ENCODE results near the gene KCTD6.

KCTD6 gene

DNA sequence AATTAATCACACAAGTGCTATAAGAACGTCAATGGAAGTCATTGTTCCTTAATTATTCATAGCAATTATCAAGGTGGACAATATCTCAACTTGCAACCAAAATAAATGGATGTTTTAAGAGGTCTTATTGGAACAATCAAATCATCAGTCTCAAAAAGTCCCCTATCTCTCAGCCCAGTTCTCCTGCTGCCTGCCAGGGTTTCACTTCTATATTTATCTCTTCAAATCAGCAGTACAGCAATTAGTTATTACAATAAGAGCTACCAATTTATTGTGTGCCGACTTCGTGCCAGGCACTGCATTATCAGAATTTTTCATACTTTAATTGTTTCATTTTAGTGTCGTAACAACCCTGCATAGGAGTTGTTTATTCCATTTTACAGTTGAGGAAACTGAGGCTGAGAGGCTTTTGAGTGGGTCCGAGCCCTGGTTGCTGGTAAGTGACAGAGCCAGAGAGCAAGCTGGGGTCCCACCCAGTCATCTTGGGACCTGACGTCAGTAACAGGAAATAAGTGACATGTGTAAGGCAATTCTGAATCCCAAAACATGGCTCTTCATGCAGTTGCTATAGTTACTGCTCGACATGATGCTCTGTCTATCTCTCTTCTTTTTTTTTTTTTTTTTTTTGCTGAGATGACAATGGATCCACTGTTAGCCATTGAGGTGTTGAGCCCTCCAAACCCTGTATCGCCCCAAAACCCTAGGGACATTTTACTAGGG lies 8.8 kb upstream of the KCTD6 start:
- ATAC-seq: no peak
- TF ChIP-seq ESRRG (CRISPR knock-in tag; IDR thresholded peaks at IDR 0.05) (no peak), CSDC2 (CRISPR knock-in tag; IDR thresholded peaks at IDR 0.05) (no peak), BACH2 (CRISPR knock-in tag; IDR thresholded peaks at IDR 0.05; ENCODE audit: borderline replicate concordance) (no peak), TOX (CRISPR knock-in tag; IDR thresholded peaks at IDR 0.05; ENCODE audit: borderline replicate concordance) (no peak), ZNF8 (CRISPR knock-in tag; IDR thresholded peaks at IDR 0.05) (no peak), ZFP3 (CRISPR knock-in tag; IDR thresholded peaks at IDR 0.05) (no peak), TCF4 (CRISPR knock-in tag; IDR thresholded peaks at IDR 0.05; ENCODE audit: borderline replicate concordance) (no peak), ZNF565 (CRISPR knock-in tag; conservative IDR thresholded peaks at IDR 0.05; ENCODE audit: low read depth) (no peak), ZC3H10 (CRISPR knock-in tag; IDR thresholded peaks at IDR 0.05) (no peak)
- TF ChIP-seq, protein P1, sequence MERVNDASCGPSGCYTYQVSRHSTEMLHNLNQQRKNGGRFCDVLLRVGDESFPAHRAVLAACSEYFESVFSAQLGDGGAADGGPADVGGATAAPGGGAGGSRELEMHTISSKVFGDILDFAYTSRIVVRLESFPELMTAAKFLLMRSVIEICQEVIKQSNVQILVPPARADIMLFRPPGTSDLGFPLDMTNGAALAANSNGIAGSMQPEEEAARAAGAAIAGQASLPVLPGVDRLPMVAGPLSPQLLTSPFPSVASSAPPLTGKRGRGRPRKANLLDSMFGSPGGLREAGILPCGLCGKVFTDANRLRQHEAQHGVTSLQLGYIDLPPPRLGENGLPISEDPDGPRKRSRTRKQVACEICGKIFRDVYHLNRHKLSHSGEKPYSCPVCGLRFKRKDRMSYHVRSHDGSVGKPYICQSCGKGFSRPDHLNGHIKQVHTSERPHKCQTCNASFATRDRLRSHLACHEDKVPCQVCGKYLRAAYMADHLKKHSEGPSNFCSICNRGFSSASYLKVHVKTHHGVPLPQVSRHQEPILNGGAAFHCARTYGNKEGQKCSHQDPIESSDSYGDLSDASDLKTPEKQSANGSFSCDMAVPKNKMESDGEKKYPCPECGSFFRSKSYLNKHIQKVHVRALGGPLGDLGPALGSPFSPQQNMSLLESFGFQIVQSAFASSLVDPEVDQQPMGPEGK (CRISPR knock-in tag; IDR thresholded peaks at IDR 0.05; ENCODE audit: borderline replicate concordance): no peak
- TF ChIP-seq, protein P2, sequence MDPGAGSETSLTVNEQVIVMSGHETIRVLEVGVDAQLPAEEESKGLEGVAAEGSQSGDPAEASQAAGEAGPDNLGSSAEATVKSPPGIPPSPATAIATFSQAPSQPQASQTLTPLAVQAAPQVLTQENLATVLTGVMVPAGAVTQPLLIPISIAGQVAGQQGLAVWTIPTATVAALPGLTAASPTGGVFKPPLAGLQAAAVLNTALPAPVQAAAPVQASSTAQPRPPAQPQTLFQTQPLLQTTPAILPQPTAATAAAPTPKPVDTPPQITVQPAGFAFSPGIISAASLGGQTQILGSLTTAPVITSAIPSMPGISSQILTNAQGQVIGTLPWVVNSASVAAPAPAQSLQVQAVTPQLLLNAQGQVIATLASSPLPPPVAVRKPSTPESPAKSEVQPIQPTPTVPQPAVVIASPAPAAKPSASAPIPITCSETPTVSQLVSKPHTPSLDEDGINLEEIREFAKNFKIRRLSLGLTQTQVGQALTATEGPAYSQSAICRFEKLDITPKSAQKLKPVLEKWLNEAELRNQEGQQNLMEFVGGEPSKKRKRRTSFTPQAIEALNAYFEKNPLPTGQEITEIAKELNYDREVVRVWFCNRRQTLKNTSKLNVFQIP (CRISPR knock-in tag; IDR thresholded peaks at IDR 0.05; ENCODE audit: borderline replicate concordance, low read depth): no peak

DNA sequence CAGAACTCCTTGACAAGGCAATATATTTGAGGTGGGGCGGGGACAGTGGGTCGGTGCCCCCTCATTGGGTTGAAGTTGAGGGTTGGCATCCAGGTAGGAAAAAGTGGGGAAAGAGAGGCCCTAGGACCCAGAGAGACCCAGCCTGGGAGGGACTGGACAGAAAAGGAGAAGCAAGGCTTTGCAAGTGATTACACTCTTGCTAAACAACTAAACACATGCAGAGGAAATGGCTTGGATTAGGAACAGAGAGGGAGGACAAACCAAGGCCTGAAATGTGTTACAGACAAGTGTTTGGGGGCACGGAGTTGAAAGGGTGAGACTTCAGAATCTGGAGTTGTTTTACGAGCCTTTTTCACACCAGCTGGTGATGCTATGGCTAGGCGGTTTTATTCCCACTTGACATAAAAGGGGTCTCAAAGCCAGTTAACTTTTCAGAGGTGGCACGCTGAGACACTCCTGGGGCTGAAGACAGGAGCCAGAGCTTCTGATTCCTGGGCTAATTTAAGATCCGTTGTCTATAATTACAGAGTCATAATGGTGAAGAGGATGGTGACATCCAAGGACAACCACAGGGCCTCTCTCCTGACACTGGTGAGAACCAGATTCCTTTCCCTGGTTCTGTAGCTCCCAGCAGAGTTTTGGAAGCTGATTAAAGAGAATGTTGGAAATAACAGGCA lies 7.7 kb upstream of the KCTD6 start:
- ATAC-seq: no peak
- TF ChIP-seq ESRRG (CRISPR knock-in tag; IDR thresholded peaks at IDR 0.05) (no peak), ARNTL (CRISPR knock-in tag; IDR thresholded peaks at IDR 0.05; ENCODE audit: borderline replicate concordance, low read depth) (no peak), ZFP30 (CRISPR knock-in tag; IDR thresholded peaks at IDR 0.05) (no peak), TOX (CRISPR knock-in tag; IDR thresholded peaks at IDR 0.05; ENCODE audit: borderline replicate concordance) (no peak)
- TF ChIP-seq, protein P2 (CRISPR knock-in tag; IDR thresholded peaks at IDR 0.05; ENCODE audit: borderline replicate concordance, low read depth): no peak
- TF ChIP-seq, protein P3, sequence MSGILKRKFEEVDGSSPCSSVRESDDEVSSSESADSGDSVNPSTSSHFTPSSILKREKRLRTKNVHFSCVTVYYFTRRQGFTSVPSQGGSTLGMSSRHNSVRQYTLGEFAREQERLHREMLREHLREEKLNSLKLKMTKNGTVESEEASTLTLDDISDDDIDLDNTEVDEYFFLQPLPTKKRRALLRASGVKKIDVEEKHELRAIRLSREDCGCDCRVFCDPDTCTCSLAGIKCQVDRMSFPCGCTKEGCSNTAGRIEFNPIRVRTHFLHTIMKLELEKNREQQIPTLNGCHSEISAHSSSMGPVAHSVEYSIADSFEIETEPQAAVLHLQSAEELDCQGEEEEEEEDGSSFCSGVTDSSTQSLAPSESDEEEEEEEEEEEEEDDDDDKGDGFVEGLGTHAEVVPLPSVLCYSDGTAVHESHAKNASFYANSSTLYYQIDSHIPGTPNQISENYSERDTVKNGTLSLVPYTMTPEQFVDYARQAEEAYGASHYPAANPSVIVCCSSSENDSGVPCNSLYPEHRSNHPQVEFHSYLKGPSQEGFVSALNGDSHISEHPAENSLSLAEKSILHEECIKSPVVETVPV (CRISPR knock-in tag; IDR thresholded peaks at IDR 0.05): no peak

DNA sequence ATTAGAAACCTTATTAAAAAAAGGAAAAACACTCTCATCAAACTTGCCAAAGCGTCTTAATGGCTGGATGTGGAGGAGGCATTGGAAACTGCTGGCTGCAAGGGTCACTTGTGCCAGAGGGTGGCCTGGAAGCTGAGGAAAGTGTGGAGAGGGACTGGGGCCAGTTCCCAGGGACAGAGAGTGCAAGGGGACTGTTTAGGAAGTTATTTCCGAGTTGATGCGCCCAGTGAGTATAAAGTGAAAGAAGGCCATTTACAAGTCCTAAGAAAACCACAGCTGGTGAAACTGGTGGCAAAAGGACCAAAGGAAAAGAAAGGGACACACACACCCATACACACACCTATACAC lies 7.2 kb upstream of the KCTD6 start:
- TF ChIP-seq ISL1 (CRISPR knock-in tag; IDR thresholded peaks at IDR 0.05) (no peak), GLIS3 (CRISPR knock-in tag; IDR thresholded peaks at IDR 0.05) (no peak), TCF4 (CRISPR knock-in tag; IDR thresholded peaks at IDR 0.05; ENCODE audit: borderline replicate concordance) (no peak), SNAI2 (CRISPR knock-in tag; IDR thresholded peaks at IDR 0.05) (no peak), ZNF70 (CRISPR knock-in tag; IDR thresholded peaks at IDR 0.05) (no peak), ZFP3 (CRISPR knock-in tag; IDR thresholded peaks at IDR 0.05) (no peak), CSDC2 (CRISPR knock-in tag; IDR thresholded peaks at IDR 0.05) (no peak), ZC3H10 (CRISPR knock-in tag; IDR thresholded peaks at IDR 0.05) (no peak), RARB (CRISPR knock-in tag; IDR thresholded peaks at IDR 0.05) (no peak), ARNTL (CRISPR knock-in tag; IDR thresholded peaks at IDR 0.05; ENCODE audit: borderline replicate concordance, low read depth) (no peak)
- TF ChIP-seq, protein P1 (CRISPR knock-in tag; IDR thresholded peaks at IDR 0.05; ENCODE audit: borderline replicate concordance): no peak
- TF ChIP-seq, protein P2 (CRISPR knock-in tag; IDR thresholded peaks at IDR 0.05; ENCODE audit: borderline replicate concordance, low read depth): no peak
- TF ChIP-seq, protein P4, sequence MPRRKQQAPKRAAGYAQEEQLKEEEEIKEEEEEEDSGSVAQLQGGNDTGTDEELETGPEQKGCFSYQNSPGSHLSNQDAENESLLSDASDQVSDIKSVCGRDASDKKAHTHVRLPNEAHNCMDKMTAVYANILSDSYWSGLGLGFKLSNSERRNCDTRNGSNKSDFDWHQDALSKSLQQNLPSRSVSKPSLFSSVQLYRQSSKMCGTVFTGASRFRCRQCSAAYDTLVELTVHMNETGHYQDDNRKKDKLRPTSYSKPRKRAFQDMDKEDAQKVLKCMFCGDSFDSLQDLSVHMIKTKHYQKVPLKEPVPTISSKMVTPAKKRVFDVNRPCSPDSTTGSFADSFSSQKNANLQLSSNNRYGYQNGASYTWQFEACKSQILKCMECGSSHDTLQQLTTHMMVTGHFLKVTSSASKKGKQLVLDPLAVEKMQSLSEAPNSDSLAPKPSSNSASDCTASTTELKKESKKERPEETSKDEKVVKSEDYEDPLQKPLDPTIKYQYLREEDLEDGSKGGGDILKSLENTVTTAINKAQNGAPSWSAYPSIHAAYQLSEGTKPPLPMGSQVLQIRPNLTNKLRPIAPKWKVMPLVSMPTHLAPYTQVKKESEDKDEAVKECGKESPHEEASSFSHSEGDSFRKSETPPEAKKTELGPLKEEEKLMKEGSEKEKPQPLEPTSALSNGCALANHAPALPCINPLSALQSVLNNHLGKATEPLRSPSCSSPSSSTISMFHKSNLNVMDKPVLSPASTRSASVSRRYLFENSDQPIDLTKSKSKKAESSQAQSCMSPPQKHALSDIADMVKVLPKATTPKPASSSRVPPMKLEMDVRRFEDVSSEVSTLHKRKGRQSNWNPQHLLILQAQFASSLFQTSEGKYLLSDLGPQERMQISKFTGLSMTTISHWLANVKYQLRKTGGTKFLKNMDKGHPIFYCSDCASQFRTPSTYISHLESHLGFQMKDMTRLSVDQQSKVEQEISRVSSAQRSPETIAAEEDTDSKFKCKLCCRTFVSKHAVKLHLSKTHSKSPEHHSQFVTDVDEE (CRISPR knock-in tag; IDR thresholded peaks at IDR 0.05): no peak
- TF ChIP-seq, protein P5, sequence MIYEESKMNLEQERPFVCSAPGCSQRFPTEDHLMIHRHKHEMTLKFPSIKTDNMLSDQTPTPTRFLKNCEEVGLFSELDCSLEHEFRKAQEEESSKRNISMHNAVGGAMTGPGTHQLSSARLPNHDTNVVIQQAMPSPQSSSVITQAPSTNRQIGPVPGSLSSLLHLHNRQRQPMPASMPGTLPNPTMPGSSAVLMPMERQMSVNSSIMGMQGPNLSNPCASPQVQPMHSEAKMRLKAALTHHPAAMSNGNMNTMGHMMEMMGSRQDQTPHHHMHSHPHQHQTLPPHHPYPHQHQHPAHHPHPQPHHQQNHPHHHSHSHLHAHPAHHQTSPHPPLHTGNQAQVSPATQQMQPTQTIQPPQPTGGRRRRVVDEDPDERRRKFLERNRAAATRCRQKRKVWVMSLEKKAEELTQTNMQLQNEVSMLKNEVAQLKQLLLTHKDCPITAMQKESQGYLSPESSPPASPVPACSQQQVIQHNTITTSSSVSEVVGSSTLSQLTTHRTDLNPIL (CRISPR knock-in tag; IDR thresholded peaks at IDR 0.05; ENCODE audit: low read depth): no peak
- no peak for ATAC-seq
